Effector memory CD8-positive, alpha-beta T cell (primary cell): ENCODE results near the gene TOP2B.

ENCODE experiments used
- ATAC-seq: fragments of 150-1000 bp; cut with Tn5 transposase; replicated peaks from 2 replicates; pipeline ENCODE4 v1.10.0; 2021; ENCODE audit warnings: mild to moderate bottlenecking, moderate library complexity
- DNase-seq, 3 experiments: peaks; one replicate each; pipeline ENCODE4 v3.0.0; 2021
- H3K27ac Mint-ChIP-seq, 2 donors: one replicate each; pipeline ENCODE4 v1.8.0; 2022; ENCODE audit warnings: mild to moderate bottlenecking in 2 of 2, mixed read lengths in 2 of 2, moderate library complexity in 2 of 2
- H3K27me3 Mint-ChIP-seq, 2 donors: one replicate each; pipeline ENCODE4 v1.8.0; 2022; ENCODE audit warnings: mixed read lengths in 2 of 2
- H3K36me3 Mint-ChIP-seq: one replicate; pipeline ENCODE4 v1.8.0; 2022; ENCODE audit warnings: mild to moderate bottlenecking, moderate library complexity, mixed read lengths; ENCODE audit not compliant: insufficient read depth
- H3K4me1 Mint-ChIP-seq, 2 donors: one replicate each; pipeline ENCODE4 v1.8.0; 2022; ENCODE audit warnings: low read depth in 2 of 2, mixed read lengths in 2 of 2
- H3K4me3 Mint-ChIP-seq, 2 donors: one replicate each; pipeline ENCODE4 v1.8.0; 2022; ENCODE audit warnings: mild to moderate bottlenecking in 2 of 2, mixed read lengths in 2 of 2, moderate library complexity in 2 of 2
- H3K9me3 Mint-ChIP-seq, 2 donors: one replicate each; pipeline ENCODE4 v1.8.0; 2022; ENCODE audit warnings: mixed read lengths in 2 of 2

Gene TOP2B

DNA sequence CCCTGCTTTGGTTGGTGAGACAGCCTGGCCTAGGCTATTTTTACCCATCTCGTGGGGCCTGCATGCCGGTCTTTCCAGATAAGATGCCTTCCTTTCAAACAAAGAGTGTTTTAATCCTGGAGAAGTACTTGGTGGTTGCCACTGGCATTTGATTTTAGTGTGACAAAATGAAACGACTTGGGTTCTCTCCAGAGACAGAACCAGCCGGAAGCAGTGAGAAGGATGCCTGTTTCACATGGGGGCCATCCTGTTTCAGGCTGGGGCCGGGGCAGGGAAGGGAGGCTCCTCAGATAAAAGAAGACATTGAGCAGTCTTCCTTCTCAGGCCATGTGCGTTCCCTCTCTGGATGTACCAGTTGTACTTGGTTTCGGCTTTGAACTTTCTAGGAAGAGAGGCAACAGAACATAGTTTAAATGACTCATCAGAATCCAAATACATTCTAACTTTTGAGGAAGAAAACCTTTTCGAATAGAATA lies 74.9 kb downstream of the TOP2B start:
- no peak for ATAC-seq
- Mint-ChIP-seq H3K36me3 (peaks cover 2% of the 10 kb centered on the region), H3K27ac (no peak overlapping the region), H3K4me3 (no peak overlapping the region), H3K9me3 (no peaks in the 10 kb centered on the region), H3K27me3 (peaks cover 0 to 14% of the 10 kb centered on the region in 2 donors), H3K4me1 (peaks cover 3 to 5% of the 10 kb centered on the region in 2 donors)
- no peak for DNase-seq

DNA sequence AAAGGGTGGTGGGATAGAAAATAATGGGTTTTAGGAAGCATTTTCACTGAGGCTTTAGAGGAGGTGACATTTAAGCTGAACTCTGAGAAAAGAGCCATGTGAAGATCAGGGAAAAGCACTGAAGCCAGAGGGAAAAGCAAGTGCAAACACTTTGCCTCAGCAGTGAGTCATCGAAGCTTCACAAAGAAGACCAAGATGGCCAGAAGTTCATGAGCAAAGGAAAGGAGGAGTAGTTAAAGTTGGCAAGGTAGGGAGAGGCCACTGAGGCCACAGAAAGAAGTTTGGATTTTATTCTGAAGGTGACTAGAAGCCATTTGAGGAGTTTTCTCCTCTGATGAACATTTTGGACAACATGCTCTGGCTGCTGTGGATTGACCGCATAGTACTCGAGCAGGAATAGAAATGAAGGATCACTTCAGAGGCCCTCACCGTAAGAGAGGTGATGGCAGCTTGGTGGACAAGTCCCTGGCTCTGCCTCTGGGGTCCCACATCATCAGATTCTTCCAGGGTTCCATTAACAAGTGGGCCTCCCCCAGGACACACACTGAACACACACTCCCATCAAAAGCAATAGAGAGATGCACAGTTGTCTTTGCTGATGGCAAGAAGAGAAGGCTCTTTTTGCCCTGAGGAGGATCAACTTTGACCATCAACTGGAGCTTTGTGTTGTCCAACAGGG lies 75.5 kb downstream of the TOP2B start:
- Mint-ChIP-seq H3K36me3 (peaks cover 2% of the 10 kb centered on the region), H3K27me3 (peaks cover 4 to 20% of the 10 kb centered on the region in 2 donors), H3K9me3 (no peaks in the 10 kb centered on the region), H3K4me3 (no peak overlapping the region), H3K4me1 (peaks cover 3 to 4% of the 10 kb centered on the region in 2 donors), H3K27ac (peak overlapping the region in 1 of 2 donors; percentile 55)
- ATAC-seq (no peak), DNase-seq (no peak)

DNA sequence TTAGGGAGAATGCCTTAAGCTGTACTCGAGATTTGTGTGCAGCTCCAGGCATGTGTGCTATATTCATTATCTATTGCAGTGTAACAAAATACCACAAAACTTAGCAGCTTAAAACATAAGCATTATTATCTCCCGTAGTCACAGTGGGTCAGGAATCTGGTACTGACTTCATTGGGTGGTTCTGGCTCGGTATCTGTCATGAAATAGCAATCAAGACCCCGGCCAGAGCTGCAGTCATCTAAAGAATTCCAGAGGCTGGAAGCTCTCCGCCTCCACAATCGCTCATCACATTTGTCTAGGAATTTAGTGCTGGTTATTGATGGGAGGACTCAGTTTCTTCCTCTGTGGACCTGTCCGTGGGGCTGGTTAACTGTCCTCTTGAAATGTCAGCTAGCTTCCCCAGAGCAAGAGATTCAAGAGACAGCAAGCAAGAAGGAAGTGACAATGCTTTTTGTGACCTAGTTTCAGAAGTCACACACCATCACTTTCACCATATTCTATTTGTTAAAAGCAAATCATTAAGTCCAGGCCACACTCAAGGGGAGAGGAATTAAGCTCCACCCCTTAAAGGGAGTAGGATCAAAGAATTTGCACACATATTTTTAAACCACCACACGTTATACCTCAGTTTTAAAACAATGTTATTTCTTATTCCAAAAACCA lies 76.1 kb downstream of the TOP2B start:
- peaks cover 0 to 3% of the 10 kb centered on the region in 2 donors for H3K4me1 Mint-ChIP-seq

DNA sequence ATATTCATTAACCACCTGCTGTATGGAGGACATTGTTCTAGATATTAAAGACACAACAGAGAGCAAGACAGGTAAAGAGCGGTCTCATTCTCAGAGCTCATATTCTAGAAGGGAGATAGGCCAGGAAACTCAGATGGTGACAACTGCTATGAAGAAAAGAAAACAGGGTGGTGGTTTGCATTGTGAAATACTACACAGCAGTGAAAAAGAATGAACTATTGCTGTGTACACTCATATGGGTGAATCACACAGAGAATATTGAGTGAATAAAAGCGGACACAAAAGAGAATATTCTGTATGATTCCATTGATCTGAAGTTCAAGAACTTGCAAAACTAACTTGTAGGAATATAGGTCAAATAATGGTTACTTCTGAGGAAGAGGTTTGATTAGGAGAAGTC lies 76.7 kb downstream of the TOP2B start:
- Mint-ChIP-seq H3K36me3 (peaks cover 2% of the 10 kb centered on the region), H3K27me3 (peaks cover 11 to 32% of the 10 kb centered on the region in 2 donors), H3K9me3 (no peaks in the 10 kb centered on the region), H3K4me1 (peaks cover 0 to 3% of the 10 kb centered on the region in 2 donors), H3K4me3 (no peak overlapping the region), H3K27ac (no peak overlapping the region)
- ATAC-seq (no peak), DNase-seq (no peak)

More for the DNA sequence above, 76.1 kb downstream of the TOP2B start:
- Mint-ChIP-seq H3K4me3 (no peak overlapping the region), H3K27ac (peak overlapping the region in 1 of 2 donors; percentile 55), H3K27me3 (peaks cover 7 to 26% of the 10 kb centered on the region in 2 donors), H3K36me3 (peaks cover 2% of the 10 kb centered on the region), H3K9me3 (no peaks in the 10 kb centered on the region)
- DNase-seq (no peak), ATAC-seq (no peak)

DNA sequence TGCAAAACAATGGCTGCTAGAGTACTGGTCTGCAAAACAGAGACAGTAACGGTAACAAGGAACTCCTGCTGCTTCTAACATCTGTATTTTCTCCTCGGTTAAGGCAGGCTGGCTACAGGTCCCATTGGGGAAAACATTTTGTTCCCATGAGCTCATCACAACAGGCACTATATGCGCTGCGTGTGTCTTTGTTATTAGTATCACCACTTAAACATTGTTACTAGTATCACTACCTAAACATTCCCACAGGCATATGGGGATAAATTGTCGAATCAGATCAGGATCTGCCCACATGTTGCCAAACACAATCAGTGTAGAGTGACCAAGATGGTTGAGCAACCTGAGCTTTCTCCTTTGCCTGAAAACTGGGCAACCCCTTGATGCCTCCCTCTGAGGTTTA lies 77.2 kb downstream of the TOP2B start:
- no peak overlapping the region for H3K4me3 Mint-ChIP-seq
- peaks cover 0 to 3% of the 10 kb centered on the region in 2 donors for H3K4me1 Mint-ChIP-seq
- peaks cover 2% of the 10 kb centered on the region for H3K36me3 Mint-ChIP-seq
- no peaks in the 10 kb centered on the region for H3K9me3 Mint-ChIP-seq
- no peak for ATAC-seq
- no peak overlapping the region for H3K27ac Mint-ChIP-seq
- DNase-seq = no peak
- peaks cover 15 to 37% of the 10 kb centered on the region in 2 donors for H3K27me3 Mint-ChIP-seq

DNA sequence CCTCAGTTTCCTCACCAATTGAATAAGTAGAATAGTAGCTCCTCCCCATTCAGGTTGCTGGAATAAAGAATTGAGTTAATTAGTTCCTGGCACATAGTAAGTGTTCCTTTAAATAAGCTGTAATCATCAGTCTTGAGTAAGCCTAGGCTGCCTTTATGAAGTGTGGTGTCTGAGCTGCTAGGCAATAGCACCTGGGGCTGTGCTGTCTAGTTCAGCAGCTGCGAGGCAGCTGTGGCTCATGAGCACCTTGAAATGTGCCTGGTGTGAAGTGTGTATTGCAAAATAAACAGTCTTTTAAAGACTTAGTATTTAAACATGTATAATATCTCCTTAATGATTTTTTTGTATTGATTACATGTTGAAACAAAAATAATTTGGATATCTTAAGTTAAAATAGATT lies 77.6 kb downstream of the TOP2B start:
- Mint-ChIP-seq H3K27me3 (peaks cover 19 to 40% of the 10 kb centered on the region in 2 donors), H3K4me3 (no peak overlapping the region), H3K4me1 (peaks cover 0 to 3% of the 10 kb centered on the region in 2 donors), H3K36me3 (peaks cover 2% of the 10 kb centered on the region), H3K27ac (no peak overlapping the region), H3K9me3 (no peaks in the 10 kb centered on the region)
- no peak for DNase-seq
- ATAC-seq = no peak

DNA sequence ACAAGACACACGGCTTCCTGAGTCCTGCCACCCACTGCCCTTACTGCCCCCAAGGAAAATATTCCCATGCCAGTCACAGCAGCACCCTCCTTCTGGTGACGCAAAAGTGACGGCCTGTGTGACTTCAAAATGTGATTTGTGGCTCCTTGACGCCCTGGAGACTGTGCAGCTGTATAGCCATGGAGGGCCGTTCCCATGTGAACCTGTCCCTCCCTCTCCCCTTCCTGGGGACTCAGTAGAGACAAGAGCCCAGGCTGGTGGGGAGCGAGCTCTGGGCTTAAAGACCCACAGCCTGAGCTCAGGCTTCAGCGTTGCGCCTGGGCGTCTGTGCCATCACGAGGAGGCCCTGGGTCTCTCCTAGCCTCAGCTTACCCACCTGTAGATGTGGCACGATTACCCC lies 78.2 kb downstream of the TOP2B start:
- no peak for ATAC-seq
- Mint-ChIP-seq H3K36me3 (peaks cover 2% of the 10 kb centered on the region), H3K9me3 (no peaks in the 10 kb centered on the region), H3K27ac (no peak overlapping the region), H3K4me1 (peaks cover 0 to 3% of the 10 kb centered on the region in 2 donors), H3K4me3 (no peak overlapping the region), H3K27me3 (peaks cover 20 to 40% of the 10 kb centered on the region in 2 donors)
- no peak for DNase-seq

DNA sequence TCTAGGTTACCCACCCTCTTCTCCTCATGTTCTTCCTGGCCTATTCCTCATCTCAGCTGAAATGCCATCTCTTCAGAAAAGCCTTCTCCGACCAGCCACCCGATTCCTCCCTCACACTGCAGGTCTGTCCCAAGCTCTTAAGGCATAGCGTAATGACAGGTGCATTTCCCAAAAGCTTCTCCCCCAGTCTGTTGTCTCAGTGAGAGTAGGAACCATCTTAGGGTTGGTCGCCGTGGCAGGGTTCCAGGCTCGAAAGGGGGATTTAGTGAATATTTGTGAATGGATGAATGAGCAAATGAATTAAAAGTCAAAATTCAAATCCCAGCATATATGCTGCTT lies 78.6 kb downstream of the TOP2B start:
- no peaks in the 10 kb centered on the region for H3K9me3 Mint-ChIP-seq
- H3K4me1 Mint-ChIP-seq = peaks cover 0 to 3% of the 10 kb centered on the region in 2 donors

DNA sequence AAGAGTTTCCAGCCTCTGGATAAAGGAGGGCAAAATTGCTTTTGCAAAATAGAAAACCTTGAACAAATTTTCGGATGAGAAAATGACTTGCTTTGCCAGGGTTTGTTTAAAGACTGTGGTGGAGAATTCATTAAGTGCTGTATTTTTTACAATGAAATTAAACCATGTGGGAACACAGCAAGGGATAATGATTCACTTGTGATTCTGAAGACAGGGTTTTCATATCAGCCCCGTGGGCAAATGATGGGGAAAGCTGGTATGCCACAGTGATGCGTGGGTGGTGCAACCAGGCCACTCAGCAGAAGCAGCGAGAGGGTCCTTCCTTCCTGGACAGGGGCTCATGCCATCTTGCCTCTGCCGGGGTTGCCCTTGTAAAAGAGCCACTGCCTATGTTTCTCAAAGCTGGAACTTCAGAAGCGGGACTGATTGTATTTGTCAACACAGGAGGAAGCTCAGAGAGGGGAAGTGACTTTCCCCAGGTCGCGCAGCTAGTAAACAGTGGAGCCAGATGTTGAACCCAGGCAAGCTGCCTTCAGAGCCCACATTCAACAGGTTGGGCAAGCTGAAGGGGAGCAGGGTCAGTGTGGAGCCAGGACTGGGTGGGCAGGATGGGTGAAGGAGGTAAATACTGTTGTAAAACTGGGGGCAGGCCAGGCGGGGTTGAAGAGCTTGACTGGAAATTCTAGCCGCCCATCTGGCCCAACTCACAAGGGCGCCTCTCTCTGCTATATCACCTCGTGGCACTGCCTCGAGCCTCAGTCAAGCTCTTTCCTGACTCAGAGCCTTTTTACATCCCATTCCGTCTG lies 79.1 kb downstream of the TOP2B start:
- Mint-ChIP-seq H3K36me3 (peaks cover 2% of the 10 kb centered on the region), H3K4me1 (peaks cover 0 to 3% of the 10 kb centered on the region in 2 donors), H3K9me3 (no peaks in the 10 kb centered on the region), H3K27me3 (peaks cover 20 to 40% of the 10 kb centered on the region in 2 donors), H3K27ac (no peak overlapping the region), H3K4me3 (no peak overlapping the region)
- DNase-seq = no peak
- ATAC-seq = no peak

More for the DNA sequence above, 78.6 kb downstream of the TOP2B start:
- ATAC-seq (no peak), DNase-seq (no peak)
- H3K27me3 Mint-ChIP-seq = peaks cover 20 to 40% of the 10 kb centered on the region in 2 donors
- no peak overlapping the region for H3K4me3 Mint-ChIP-seq
- peaks cover 2% of the 10 kb centered on the region for H3K36me3 Mint-ChIP-seq
- no peak overlapping the region for H3K27ac Mint-ChIP-seq

DNA sequence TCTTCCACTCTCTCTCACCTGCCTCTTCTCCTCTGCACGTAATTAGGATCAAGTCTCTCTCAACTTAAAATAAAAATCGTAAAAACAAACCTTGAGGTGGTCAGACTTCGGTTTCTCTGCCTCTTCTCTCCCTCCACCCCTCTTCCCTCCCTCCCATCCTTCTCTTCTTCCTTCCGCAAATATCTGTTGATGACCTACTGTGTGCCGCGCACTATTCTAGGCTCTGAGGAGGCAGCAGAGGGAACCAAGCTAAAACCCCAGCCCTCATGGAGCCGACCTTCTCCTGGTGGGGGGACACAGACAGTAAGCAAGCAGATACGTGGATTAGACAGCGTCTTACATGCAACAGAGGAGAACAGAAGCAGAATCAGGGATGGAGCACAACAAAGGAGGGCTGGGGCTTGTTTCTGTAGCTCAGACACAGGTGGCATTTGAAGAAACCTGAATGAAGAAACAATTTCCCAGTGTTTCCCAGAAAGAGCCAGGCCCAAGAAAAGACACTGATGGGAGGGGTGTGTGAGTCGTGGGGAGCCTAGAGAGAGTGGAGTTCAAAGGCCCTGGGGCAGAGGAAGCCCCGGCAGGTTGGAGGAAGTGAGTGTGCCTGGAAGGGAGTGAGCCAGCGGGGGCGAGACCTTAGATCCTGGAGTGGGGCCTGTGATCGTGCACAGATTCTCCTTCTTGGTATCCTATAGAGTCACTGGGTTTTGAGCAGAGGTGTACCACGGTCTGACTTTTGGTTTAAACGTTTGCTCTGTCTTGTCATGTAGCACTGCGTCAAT lies 80.5 kb downstream of the TOP2B start:
- Mint-ChIP-seq H3K9me3 (no peaks in the 10 kb centered on the region), H3K36me3 (peaks cover 2% of the 10 kb centered on the region), H3K4me3 (no peak overlapping the region), H3K4me1 (peaks cover 0 to 3% of the 10 kb centered on the region in 2 donors), H3K27me3 (peaks cover 25 to 40% of the 10 kb centered on the region in 2 donors), H3K27ac (no peak overlapping the region)
- DNase-seq (no peak), ATAC-seq (no peak)

DNA sequence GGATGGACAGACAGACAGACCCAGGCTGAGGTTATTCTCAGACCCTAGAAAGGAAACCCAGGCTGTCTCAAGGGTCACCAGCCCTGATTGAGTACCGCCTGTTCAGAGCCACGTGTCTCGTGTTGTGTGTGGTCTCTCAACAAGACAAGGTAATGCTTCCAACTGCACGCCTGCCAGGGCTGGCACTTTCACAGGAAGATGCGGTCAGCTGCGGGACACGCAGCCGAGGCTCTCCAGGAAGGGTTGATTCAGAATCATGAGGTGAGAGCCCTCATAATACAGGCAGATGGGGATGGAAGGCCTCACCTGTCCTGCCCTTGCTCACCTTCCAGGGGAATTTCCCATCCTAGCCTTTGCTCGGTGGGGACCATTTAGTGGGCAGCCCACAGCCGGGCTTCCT lies 81.4 kb downstream of the TOP2B start:
- peaks cover 29 to 45% of the 10 kb centered on the region in 2 donors for H3K27me3 Mint-ChIP-seq
- ATAC-seq (no peak), DNase-seq (no peak)
- no peak overlapping the region for H3K4me3 Mint-ChIP-seq
- H3K36me3 Mint-ChIP-seq = no peaks in the 10 kb centered on the region
- H3K9me3 Mint-ChIP-seq = no peaks in the 10 kb centered on the region
- no peaks in the 10 kb centered on the region for H3K4me1 Mint-ChIP-seq
- H3K27ac Mint-ChIP-seq = no peak overlapping the region

DNA sequence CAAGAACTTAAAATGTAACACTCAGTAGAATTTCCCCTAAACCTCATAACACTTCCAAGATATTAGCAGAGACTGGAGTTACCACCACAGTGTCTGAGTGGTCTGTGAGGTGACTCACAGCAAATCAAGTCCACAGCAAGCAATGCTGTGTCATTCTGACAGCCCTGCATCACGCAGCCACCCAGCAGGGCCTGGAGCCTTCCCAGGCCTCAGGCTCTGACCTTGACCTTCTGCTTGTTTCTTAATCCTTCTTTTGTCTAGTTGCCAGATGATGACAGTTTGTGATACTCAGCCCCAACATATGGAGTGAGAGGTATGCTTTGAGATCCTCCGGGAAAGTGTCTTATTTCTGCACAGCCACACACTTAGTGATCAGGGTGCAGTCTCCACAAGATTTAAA lies 82.5 kb downstream of the TOP2B start:
- DNase-seq (no peak), ATAC-seq (no peak)
- no peak overlapping the region for H3K4me3 Mint-ChIP-seq
- no peaks in the 10 kb centered on the region for H3K36me3 Mint-ChIP-seq
- no peaks in the 10 kb centered on the region for H3K9me3 Mint-ChIP-seq
- H3K27ac Mint-ChIP-seq = peak overlapping the region in 1 of 2 donors; percentile 2
- H3K4me1 Mint-ChIP-seq = no peaks in the 10 kb centered on the region
- peaks cover 33 to 48% of the 10 kb centered on the region in 2 donors for H3K27me3 Mint-ChIP-seq

DNA sequence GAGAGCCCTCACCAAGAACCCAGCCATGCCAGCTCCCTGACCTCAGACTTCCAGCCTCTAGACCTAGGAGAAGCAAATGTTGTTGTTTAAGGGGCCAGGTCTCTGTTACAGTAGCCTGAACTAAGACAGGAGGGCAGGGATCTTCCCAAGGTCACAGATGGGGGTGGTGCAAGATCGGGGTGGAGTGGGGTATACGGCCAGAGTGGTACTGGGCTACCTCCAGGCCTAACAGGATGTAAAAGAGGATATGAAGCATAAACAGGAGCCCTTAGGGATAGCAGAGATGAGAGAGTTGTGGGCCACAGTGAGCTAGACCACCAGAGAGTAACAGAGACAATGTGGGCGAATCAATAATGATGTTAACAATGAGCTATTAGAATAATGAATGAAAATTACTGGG lies 82.9 kb downstream of the TOP2B start:
- Mint-ChIP-seq H3K4me1 (no peaks in the 10 kb centered on the region), H3K9me3 (no peaks in the 10 kb centered on the region), H3K27me3 (peaks cover 37 to 52% of the 10 kb centered on the region in 2 donors), H3K36me3 (no peaks in the 10 kb centered on the region), H3K4me3 (no peak overlapping the region), H3K27ac (peak overlapping the region in 1 of 2 donors; percentile 2)
- DNase-seq (no peak), ATAC-seq (no peak)
